Activated CD8-positive, alpha-beta memory T cell treated with anti-CD3 and anti-CD28 coated beads for 36 hours (primary cell): Measurements from ENCODE around the gene MTA2. TPM values are rescaled to one million over a fixed set of nuclear protein-coding genes. Genes with fewer than 3 reads are reported as not detected.

Experiments
- CTCF ChIA-PET: fragments of 350-600 bp; sonication (Branson Sonifier 250); formaldehyde crosslinking; loops from one replicate; lab custom pipeline; 2021; ENCODE audit warnings: antibody characterized with exemption; lab: Charles Lee
- POLR2A ChIA-PET: fragments of 350-600 bp; sonication (Branson Sonifier 250); formaldehyde crosslinking; loops from one replicate; lab custom pipeline; 2021; ENCODE audit warnings: antibody characterized with exemption; lab: Charles Lee
- total RNA-seq, 2 experiments: library from RNA; stranded (reverse); gene quantifications; one replicate each; pipeline ENCODE4 v1.2.3, GENCODE V29; 2021

MTA2 gene
- total RNA-seq, 2 experiments from 2014 or later = 214 to 216 TPM

GRCh38 chr11:62580959-62581715 lies 20.5 kb downstream of the MTA2 start:
- POLR2A ChIA-PET = no interaction called here
- CTCF ChIA-PET = interaction anchor here (1.0 kb wide), 1 partner anchor 187 kb away, joined by 4 read pairs; no protein-coding TSS in a partner anchor

GRCh38 chr11:62579252-62579651 lies 22.4 kb downstream of the MTA2 start:
- POLR2A ChIA-PET = no interaction called here
- CTCF ChIA-PET = no interaction called here

GRCh38 chr11:62578541-62578940 lies 23.1 kb downstream of the MTA2 start:
- ChIA-PET CTCF (no interaction called here), POLR2A (no interaction called here)

GRCh38 chr11:62577046-62577714 lies 24.5 kb downstream of the MTA2 start:
- POLR2A ChIA-PET = interaction anchor here (0.5 to 0.7 kb wide), 2 partner anchors 13 to 1267 kb away, joined by 4 to 6 read pairs; no protein-coding TSS in a partner anchor
- CTCF ChIA-PET = interaction anchor here (1.3 to 1.7 kb wide), 3 partner anchors 12 to 88 kb away, joined by 3 to 4 read pairs (median 4); partner anchors contain the start of genes C11orf98, CSKMT and TUT1

- ChIA-PET POLR2A (no interaction called here), CTCF (interaction anchor here (1.9 kb wide), 1 partner anchor 15 kb away, joined by 10 read pairs; the partner anchor contains the start of gene TUT1)
Observed at GRCh38 chr11:62575837-62576236, 25.8 kb downstream of the MTA2 start.

GRCh38 chr11:62575156-62575555 lies 26.5 kb downstream of the MTA2 start:
- ChIA-PET CTCF (interaction anchor here (1.0 to 1.9 kb wide), 3 partner anchors 16 to 38 kb away, joined by 4 to 10 read pairs (median 4); partner anchors contain the start of genes ROM1 and TUT1), POLR2A (interaction anchor here (0.7 to 3.0 kb wide), 3 partner anchors 17 to 90 kb away, joined by 4 to 33 read pairs (median 4); partner anchors contain the start of genes C11orf98, CSKMT, EML3 and ROM1)

- POLR2A ChIA-PET = interaction anchor here (0.6 to 3.0 kb wide), 13 partner anchors 13 to 307 kb away, joined by 3 to 33 read pairs (median 4); partner anchors contain the start of genes B3GAT3, C11orf98, CSKMT and EML3
- CTCF ChIA-PET = interaction anchor here (1.0 to 2.5 kb wide), 6 partner anchors 17 to 212 kb away, joined by 3 to 10 read pairs (median 4); partner anchors contain the start of genes ROM1 and TUT1
Observed at GRCh38 chr11:62574363-62575071, 27.1 kb downstream of the MTA2 start.

- CTCF ChIA-PET = interaction anchor here (1.0 to 2.5 kb wide), 5 partner anchors 18 to 213 kb away, joined by 3 to 10 read pairs (median 5); partner anchors contain the start of genes ROM1 and TUT1
Observed at GRCh38 chr11:62573592-62574362, 27.9 kb downstream of the MTA2 start, which contains the start of gene EEF1G. EEF1G (minus strand) TSS chr11:62573891; CDS start chr11:62573842, 49 bp downstream.

GRCh38 chr11:62573006-62573591 lies 28.6 kb downstream of the MTA2 start:
- CTCF ChIA-PET = interaction anchor here (0.9 to 2.5 kb wide), 6 partner anchors 9 to 213 kb away, joined by 3 to 8 read pairs (median 5); no protein-coding TSS in a partner anchor
- POLR2A ChIA-PET = interaction anchor here (0.6 to 3.0 kb wide), 13 partner anchors 12 to 268 kb away, joined by 3 to 33 read pairs (median 5); partner anchors contain the start of genes B3GAT3, C11orf98, CSKMT and HNRNPUL2

More at GRCh38 chr11:62573592-62574362, 27.9 kb downstream of the MTA2 start, which contains the start of gene EEF1G:
- POLR2A ChIA-PET = interaction anchor here (0.6 to 3.0 kb wide), 15 partner anchors 12 to 308 kb away, joined by 3 to 33 read pairs (median 4); partner anchors contain the start of genes B3GAT3, C11orf98, CSKMT and EML3

GRCh38 chr11:62572431-62572830 lies 29.2 kb downstream of the MTA2 start:
- CTCF ChIA-PET = interaction anchor here (0.5 to 2.5 kb wide), 5 partner anchors 8 to 148 kb away, joined by 3 to 8 read pairs (median 5); no protein-coding TSS in a partner anchor
- POLR2A ChIA-PET = interaction anchor here (0.5 to 3.0 kb wide), 5 partner anchors 12 to 29 kb away, joined by 3 to 33 read pairs (median 3); partner anchors contain the start of genes MTA2 and TUT1

GRCh38 chr11:62571493-62571892 lies 30.2 kb downstream of the MTA2 start:
- ChIA-PET CTCF (interaction anchor here (2.6 kb wide), 1 partner anchor 12 kb away, joined by 16 read pairs; no protein-coding TSS in a partner anchor), POLR2A (interaction anchor here (0.6 kb wide), 1 partner anchor 286 kb away, joined by 6 read pairs; no protein-coding TSS in a partner anchor)

- CTCF ChIA-PET = interaction anchor here (2.2 to 2.6 kb wide), 3 partner anchors 11 to 146 kb away, joined by 7 to 16 read pairs (median 9); no protein-coding TSS in a partner anchor
- POLR2A ChIA-PET = interaction anchor here (0.6 kb wide), 3 partner anchors 20 to 287 kb away, joined by 3 to 9 read pairs (median 6); partner anchors contain the start of gene TUT1
Observed at GRCh38 chr11:62570903-62571302, 30.8 kb downstream of the MTA2 start.

- CTCF ChIA-PET = interaction anchor here (2.2 to 2.6 kb wide), 3 partner anchors 10 to 145 kb away, joined by 7 to 16 read pairs (median 9); no protein-coding TSS in a partner anchor
- POLR2A ChIA-PET = interaction anchor here (1.3 kb wide), 1 partner anchor 8 kb away, joined by 5 read pairs; no protein-coding TSS in a partner anchor
Observed at GRCh38 chr11:62569611-62570010, 32.1 kb downstream of the MTA2 start.

GRCh38 chr11:62567018-62567633 lies 34.5 kb downstream of the MTA2 start:
- ChIA-PET POLR2A (interaction anchor here (0.6 to 2.0 kb wide), 2 partner anchors 10 to 154 kb away, joined by 4 to 7 read pairs; no protein-coding TSS in a partner anchor), CTCF (interaction anchor here (1.1 to 2.1 kb wide), 3 partner anchors 9 to 25 kb away, joined by 3 to 14 read pairs (median 4); no protein-coding TSS in a partner anchor)

- ChIA-PET POLR2A (interaction anchor here (2.0 kb wide), 1 partner anchor 9 kb away, joined by 7 read pairs; no protein-coding TSS in a partner anchor), CTCF (interaction anchor here (0.6 to 2.1 kb wide), 2 partner anchors 22 to 97 kb away, joined by 3 to 14 read pairs; no protein-coding TSS in a partner anchor)
Observed at GRCh38 chr11:62566247-62566646, 35.4 kb downstream of the MTA2 start.
